ENCODE data around the gene PALM. TPM values are rescaled to one million over a fixed set of nuclear protein-coding genes. Genes with fewer than 3 reads are reported as not detected.

PALM gene
- total and polyA plus RNA-seq, 9 donors = 2.9 to 169 (median 118) TPM

DNA sequence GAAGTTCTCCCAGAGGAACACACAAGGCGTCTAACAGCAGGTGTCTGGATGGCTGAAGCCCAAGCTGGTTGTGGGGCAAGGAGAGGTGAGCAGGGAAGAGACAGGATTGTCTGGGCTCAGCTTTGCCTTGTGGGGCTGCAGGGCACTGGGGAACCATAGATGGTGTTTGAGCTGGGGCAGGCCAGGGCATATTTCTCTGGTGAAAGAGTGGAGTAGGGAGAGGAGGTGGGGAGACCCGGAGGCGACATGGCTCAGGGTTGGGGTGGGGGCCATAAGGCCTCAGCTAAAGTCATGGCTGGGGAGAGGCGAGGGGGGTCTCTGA is 5.4 kb upstream of the PALM start:
- Histone ChIP-seq H3K9me3 (no peaks in the 10 kb centered on the region), H3K36me3 (no peaks in the 10 kb centered on the region), H3K4me1 (ENCODE audit: insufficient read depth) (no peaks in the 10 kb centered on the region), H3K27ac (no peak overlapping the region), H3K4me3 (no peak overlapping the region), H3K27me3 (no peaks in the 10 kb centered on the region)
- DNase-seq = no peak
- TF ChIP-seq EP300 (IDR thresholded peaks at IDR 0.05) (no peak), POLR2A (IDR thresholded peaks at IDR 0.05) (no peak), CTCF (IDR thresholded peaks at IDR 0.05) (no peak)
- intact Hi-C loops (cut with DNase I) = no loop called here
- 22 to 37% (median 25%) methylated on average over 4 of the region's 4 CpGs for WGBS, 3 donors

- H3K4me3 ChIP-seq = peak overlapping the region; percentile 7
Measured at GRCh38 chr19:703651-704446, 4.9 kb upstream of the PALM start.

DNA sequence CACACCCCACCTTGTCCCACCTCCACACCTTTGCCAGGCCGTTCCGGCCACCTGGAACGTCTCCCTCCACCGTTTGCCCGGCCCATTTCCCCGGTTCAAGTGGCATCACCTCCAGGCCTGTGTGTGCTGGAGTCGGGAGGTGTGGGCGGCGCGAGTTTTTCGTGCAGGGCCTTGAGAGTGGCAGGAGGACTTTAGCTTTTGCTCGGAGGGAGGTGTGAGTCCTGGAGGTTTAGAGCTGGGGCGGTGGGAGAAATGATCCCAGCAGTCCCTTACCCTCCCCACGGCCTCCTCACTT is 4.3 kb upstream of the PALM start:
- DNase-seq = no peak
- TF ChIP-seq CTCF (IDR thresholded peaks at IDR 0.05) (no peak), EP300 (IDR thresholded peaks at IDR 0.05) (no peak), POLR2A (IDR thresholded peaks at IDR 0.05) (no peak)
- Histone ChIP-seq H3K27me3 (no peaks in the 10 kb centered on the region), H3K27ac (no peak overlapping the region), H3K4me3 (no peak overlapping the region), H3K36me3 (no peaks in the 10 kb centered on the region), H3K9me3 (no peaks in the 10 kb centered on the region), H3K4me1 (ENCODE audit: insufficient read depth) (no peaks in the 10 kb centered on the region)
- WGBS, 3 donors = 23 to 39% (median 32%) methylated on average over 14 of the region's 14 CpGs
- intact Hi-C loops (cut with DNase I) = no loop called here

More at GRCh38 chr19:703651-704446, 4.9 kb upstream of the PALM start:
- Histone ChIP-seq H3K36me3 (no peaks in the 10 kb centered on the region), H3K27me3 (no peaks in the 10 kb centered on the region), H3K9me3 (no peaks in the 10 kb centered on the region), H3K27ac (no peak overlapping the region), H3K4me1 (ENCODE audit: insufficient read depth) (no peaks in the 10 kb centered on the region)
- TF ChIP-seq EP300 (IDR thresholded peaks at IDR 0.05) (no peak), POLR2A (IDR thresholded peaks at IDR 0.05) (no peak), CTCF (IDR thresholded peaks at IDR 0.05) (no peak)
- WGBS, 3 donors = 6 to 8% (median 7%) methylated on average over 41 to 50 of the region's 50 CpGs
- intact Hi-C loops (cut with DNase I) = no loop called here
- peak; percentile 77 to 89 (median 88) for DNase-seq

DNA sequence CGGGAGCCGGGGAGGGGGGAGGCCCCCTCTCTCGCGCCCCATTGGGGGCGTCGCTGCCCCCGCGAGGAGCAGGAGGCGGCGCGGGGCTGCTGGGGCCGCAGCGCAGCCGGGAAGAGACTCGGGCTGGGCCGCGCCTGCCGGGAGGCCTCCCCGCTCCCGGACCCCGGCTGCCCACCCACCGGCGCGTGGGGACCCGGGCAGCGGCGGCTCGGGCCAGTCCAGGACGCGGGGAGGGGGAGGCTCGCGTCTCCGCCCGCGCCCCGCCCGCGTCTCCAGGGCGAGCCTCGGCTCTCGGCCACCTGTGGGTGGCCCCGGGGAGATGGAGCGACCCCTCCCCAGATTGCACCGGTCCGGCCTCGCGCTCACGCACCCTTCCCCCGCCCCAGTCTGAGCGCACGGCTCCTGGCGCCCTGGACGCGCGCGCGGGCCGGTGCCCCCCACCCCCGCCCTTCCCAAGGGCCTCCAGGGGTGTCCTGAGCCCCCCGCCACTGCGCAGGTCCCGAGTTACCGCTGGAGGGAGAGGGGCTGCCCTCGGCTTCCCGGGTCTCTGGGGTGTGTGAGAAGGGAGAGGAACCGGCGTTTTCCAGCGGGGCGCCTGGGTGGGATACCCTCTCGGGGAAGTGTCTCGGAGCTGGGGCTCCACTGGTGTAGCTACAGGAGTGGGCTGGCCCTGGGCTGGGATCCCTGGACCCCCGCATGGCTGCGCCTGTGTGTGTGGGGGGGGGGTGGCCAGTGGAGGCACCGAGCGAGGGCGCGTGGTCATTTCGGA is 645 bp downstream of the PALM start:
- Histone ChIP-seq H3K36me3 (no peaks in the 10 kb centered on the region), H3K27me3 (no peaks in the 10 kb centered on the region), H3K4me3 (peak overlapping the region; percentile 80), H3K27ac (peak overlapping the region; percentile 93), H3K4me1 (ENCODE audit: insufficient read depth) (peaks cover 3% of the 10 kb centered on the region), H3K9me3 (no peaks in the 10 kb centered on the region)
- DNase-seq = peak; percentile 41 to 67 (median 58)
- TF ChIP-seq POLR2A (IDR thresholded peaks at IDR 0.05) (no peak), CTCF (IDR thresholded peaks at IDR 0.05) (no peak), EP300 (IDR thresholded peaks at IDR 0.05) (no peak)
- intact Hi-C loops (cut with DNase I) = no loop called here
- WGBS, 3 donors = 0 to 5% (median 1%) methylated on average over 26 to 78 of the region's 78 CpGs
